Measurements from ENCODE around the gene CLEC6A. TPM values are rescaled to one million over a fixed set of nuclear protein-coding genes. Genes with fewer than 3 reads are reported as not detected.

CLEC6A gene
- total RNA-seq, 4 donors from 2014 or later, result not detected

GRCh38 chr12:8446642-8447547 is 8.9 kb upstream of the CLEC6A start:
- 85 to 91% methylated on average over 16 to 21 of the region's 35 CpGs for WGBS, 2 donors (ENCODE audit: low coverage in 1 of 2)
- Histone ChIP-seq H3K36me3 (no peaks in the 10 kb centered on the region), H3K4me3 (no peak overlapping the region), H3K4me1 (no peaks in the 10 kb centered on the region), H3K27me3 (no peaks in the 10 kb centered on the region), H3K9me3 (no peaks in the 10 kb centered on the region), H3K27ac (no peak overlapping the region)
- ATAC-seq, result no peak
- TF ChIP-seq POLR2AphosphoS5 (IDR thresholded peaks at IDR 0.05) (no peak), CTCF (IDR thresholded peaks at IDR 0.05) (no peak), EP300 (IDR thresholded peaks at IDR 0.05) (no peak), POLR2A (IDR thresholded peaks at IDR 0.05) (no peak)

- no peak for ATAC-seq
- Histone ChIP-seq H3K27ac (no peak overlapping the region), H3K4me3 (no peak overlapping the region), H3K9me3 (no peaks in the 10 kb centered on the region), H3K4me1 (no peaks in the 10 kb centered on the region), H3K36me3 (no peaks in the 10 kb centered on the region), H3K27me3 (no peaks in the 10 kb centered on the region)
- no peak for TF ChIP-seq CTCF (IDR thresholded peaks at IDR 0.05)
- TF ChIP-seq EP300 (IDR thresholded peaks at IDR 0.05), result no peak
- no peak for TF ChIP-seq POLR2A (IDR thresholded peaks at IDR 0.05)
- no peak for TF ChIP-seq POLR2AphosphoS5 (IDR thresholded peaks at IDR 0.05)
- WGBS, 2 donors (ENCODE audit: low coverage in 1 of 2), result 47 to 65% methylated on average over 2 to 3 of the region's 7 CpGs
Observed at GRCh38 chr12:8449355-8449859, 6.4 kb upstream of the CLEC6A start.

- WGBS, 2 donors (ENCODE audit: low coverage in 1 of 2), result 82 to 100% methylated on average over 1 to 8 of the region's 12 CpGs
- H3K27me3 ChIP-seq, result no peaks in the 10 kb centered on the region
- no peak overlapping the region for H3K4me3 ChIP-seq
- ATAC-seq, result no peak
- no peaks in the 10 kb centered on the region for H3K4me1 ChIP-seq
- no peaks in the 10 kb centered on the region for H3K36me3 ChIP-seq
- no peak for TF ChIP-seq CTCF (IDR thresholded peaks at IDR 0.05)
- no peak for TF ChIP-seq EP300 (IDR thresholded peaks at IDR 0.05)
- no peak for TF ChIP-seq POLR2A (IDR thresholded peaks at IDR 0.05)
- no peak for TF ChIP-seq POLR2AphosphoS5 (IDR thresholded peaks at IDR 0.05)
- no peaks in the 10 kb centered on the region for H3K9me3 ChIP-seq
- H3K27ac ChIP-seq, result no peak overlapping the region
Observed at GRCh38 chr12:8452036-8452435, 3.7 kb upstream of the CLEC6A start.

GRCh38 chr12:8453021-8453513 is 2.7 kb upstream of the CLEC6A start:
- Histone ChIP-seq H3K36me3 (no peaks in the 10 kb centered on the region), H3K4me3 (no peak overlapping the region), H3K4me1 (no peaks in the 10 kb centered on the region), H3K27me3 (peaks cover 3% of the 10 kb centered on the region), H3K27ac (no peak overlapping the region), H3K9me3 (no peaks in the 10 kb centered on the region)
- TF ChIP-seq EP300 (IDR thresholded peaks at IDR 0.05) (no peak), CTCF (IDR thresholded peaks at IDR 0.05) (no peak), POLR2A (IDR thresholded peaks at IDR 0.05) (no peak), POLR2AphosphoS5 (IDR thresholded peaks at IDR 0.05) (no peak)
- ATAC-seq, result no peak
- 41 to 42% methylated on average over 3 of the region's 4 CpGs for WGBS, 2 donors (ENCODE audit: low coverage in 1 of 2)

Data from gastroesophageal sphincter (tissue), 4 donors.